Embryonic facial prominence (tissue), 1 donor: ENCODE data around the gene ASL.
"Not testable (repeated sequence)": the region's sequence is repeated elsewhere in the genome, so short reads cannot be mapped to it uniquely, and the experiment has no call there.

Experiments
- DNase-seq: peaks from one replicate; pipeline ENCODE4 v3.0.0-alpha.2; 2016; ENCODE audit errors: extremely low spot score

The ASL gene

GRCh38 chr7:66075590-66076461 is at the start of gene ASL:
Gene ASL, plus strand, starts transcription at chr7:66075819. Its CDS starts 263 bp downstream, at chr7:66076082.
- DNase-seq, result peak; percentile 61

- DNase-seq, result not testable (repeated sequence)
These were observed 47.3 kb upstream of the ASL start for GRCh38 chr7:66028342-66028741.

GRCh38 chr7:66033471-66034385 is 41.9 kb upstream of the ASL start:
- no peak for DNase-seq

GRCh38 chr7:66034436-66035010 is 41.1 kb upstream of the ASL start:
- DNase-seq, result not testable (repeated sequence)

- DNase-seq, result no peak
These were observed 39.2 kb upstream of the ASL start for GRCh38 chr7:66036382-66036781.

GRCh38 chr7:66036788-66037187 is 38.8 kb upstream of the ASL start:
- no peak for DNase-seq

- DNase-seq, result no peak
These were observed 36.4 kb upstream of the ASL start for GRCh38 chr7:66039094-66039670.

GRCh38 chr7:66043681-66044497 is 31.7 kb upstream of the ASL start:
- DNase-seq, result no peak

- DNase-seq, result not testable (repeated sequence)
These were observed 31.1 kb upstream of the ASL start for GRCh38 chr7:66044498-66044854.

GRCh38 chr7:66047426-66047825 is 28.2 kb upstream of the ASL start:
- no peak for DNase-seq

GRCh38 chr7:66049886-66050285 is 25.7 kb upstream of the ASL start:
- DNase-seq, result not testable (repeated sequence)

- DNase-seq, result no peak
These were observed 25.2 kb upstream of the ASL start for GRCh38 chr7:66050337-66050957.

- DNase-seq, result no peak
These were observed 24.6 kb upstream of the ASL start for GRCh38 chr7:66050990-66051448.

- no peak for DNase-seq
These were observed 23.2 kb upstream of the ASL start for GRCh38 chr7:66052447-66052846.

GRCh38 chr7:66054063-66054462 is 21.6 kb upstream of the ASL start:
- no peak for DNase-seq

- DNase-seq, result no peak
These were observed 20.2 kb upstream of the ASL start for GRCh38 chr7:66055321-66055956.

- DNase-seq, result no peak
These were observed 14.8 kb upstream of the ASL start for GRCh38 chr7:66060796-66061195.

- no peak for DNase-seq
These were observed 5.9 kb upstream of the ASL start for GRCh38 chr7:66069732-66070131.

GRCh38 chr7:66070222-66070621 is 5.4 kb upstream of the ASL start:
- no peak for DNase-seq

- DNase-seq, result not testable (repeated sequence)
These were observed 3.4 kb upstream of the ASL start for GRCh38 chr7:66072208-66072607.
